ENCODE results near the gene PCSK4. TPM values are rescaled to one million over a fixed set of nuclear protein-coding genes. Genes with fewer than 3 reads are reported as not detected.

The PCSK4 gene
- total and polyA plus RNA-seq, 2 of the 13 experiments (the other 11 are each of a cell fraction or from before 2014, with no cell fraction given), result 2.0 to 2.7 TPM

DNA sequence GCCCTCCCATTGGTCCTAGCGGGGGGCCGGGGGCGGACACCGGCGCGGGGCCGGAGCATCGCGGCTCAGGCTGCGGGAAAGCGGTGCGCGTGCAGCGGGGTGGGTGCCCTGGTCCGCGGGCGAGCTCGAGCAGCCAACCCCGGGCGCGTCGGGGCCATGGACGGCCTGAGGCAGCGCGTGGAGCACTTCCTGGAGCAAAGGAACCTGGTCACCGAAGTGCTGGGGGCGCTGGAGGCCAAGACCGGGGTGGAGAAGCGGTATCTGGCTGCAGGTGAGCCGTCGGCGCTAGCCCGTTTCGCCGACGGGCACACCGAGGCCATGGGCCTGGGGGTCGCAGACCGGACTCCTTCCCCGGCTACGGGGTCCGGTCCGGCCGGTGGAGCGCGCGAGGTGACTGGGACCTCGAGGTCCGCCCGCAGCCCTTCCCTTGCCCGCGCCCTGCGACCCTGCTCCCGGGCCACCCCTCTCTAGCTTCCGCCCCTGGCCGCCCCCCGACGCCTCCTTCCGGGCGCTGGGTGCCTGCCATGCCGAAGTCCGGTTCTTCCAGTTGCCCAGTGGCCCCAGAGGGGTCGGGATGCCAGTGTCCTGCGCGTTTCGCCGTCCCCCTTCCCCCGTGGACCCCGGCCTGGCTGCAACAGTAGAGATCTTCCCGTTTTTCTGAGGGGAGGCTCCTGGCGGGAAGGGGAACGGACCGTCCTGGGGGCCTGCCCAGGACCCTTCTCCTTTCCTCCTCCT lies 1.1 kb upstream of the PCSK4 start, which contains the start of gene REEP6 (continued):
- TF ChIP-seq RELA (CRISPR knock-in tag; IDR thresholded peaks at IDR 0.05) (no peak), TARDBP (CRISPR knock-in tag; IDR thresholded peaks at IDR 0.05) (no peak), ZNF331 (CRISPR knock-in tag; IDR thresholded peaks at IDR 0.05) (peak; percentile 28; the same call in 1 of the 2 replicates), ASH2L (IDR thresholded peaks at IDR 0.05; ENCODE audit: insufficient read length, low read depth, low read length) (no peak), FIP1L1 (IDR thresholded peaks at IDR 0.05; ENCODE audit: borderline replicate concordance, insufficient read depth, low read depth, low read length) (no peak), ARHGAP35 (CRISPR knock-in tag; IDR thresholded peaks at IDR 0.05; ENCODE audit: borderline replicate concordance) (no peak), ZNF468 (CRISPR knock-in tag; IDR thresholded peaks at IDR 0.05) (no peak), NR2F2 (IDR thresholded peaks at IDR 0.05; ENCODE audit: borderline replicate concordance, low read depth) (no peak), ZNF850 (CRISPR knock-in tag; conservative IDR thresholded peaks at IDR 0.05) (0 out of 2 replicates have a peak, but pooled peaks have one; percentile 23), FOXM1 (CRISPR knock-in tag; IDR thresholded peaks at IDR 0.05) (no peak), EED (CRISPR knock-in tag; IDR thresholded peaks at IDR 0.05) (peak; percentile 83; the same call in 1 of the 2 replicates), CAMTA2 (CRISPR knock-in tag; IDR thresholded peaks at IDR 0.05; ENCODE audit: borderline replicate concordance) (peak; percentile 47; the same call in 1 of the 2 replicates), ATF7 (IDR thresholded peaks at IDR 0.05) (no peak), ATF7 (CRISPR knock-in tag; IDR thresholded peaks at IDR 0.05) (no peak), HNRNPH1 (optimal IDR thresholded peaks at IDR 0.05; ENCODE audit: low read depth, low read length) (no peak), MED13 (CRISPR knock-in tag; IDR thresholded peaks at IDR 0.05) (peak; percentile 53; the same call in 1 of the 2 replicates), ZSCAN12 (CRISPR knock-in tag; IDR thresholded peaks at IDR 0.05) (peak; percentile 86; the same call in 1 of the 2 replicates), PHB2 (IDR thresholded peaks at IDR 0.05; ENCODE audit: partially characterized antibody) (no peak), AKAP8 (CRISPR knock-in tag; IDR thresholded peaks at IDR 0.05) (no peak), HOXA3 (CRISPR knock-in tag; IDR thresholded peaks at IDR 0.05) (peak; percentile 68)
- TF ChIP-seq, protein P1, sequence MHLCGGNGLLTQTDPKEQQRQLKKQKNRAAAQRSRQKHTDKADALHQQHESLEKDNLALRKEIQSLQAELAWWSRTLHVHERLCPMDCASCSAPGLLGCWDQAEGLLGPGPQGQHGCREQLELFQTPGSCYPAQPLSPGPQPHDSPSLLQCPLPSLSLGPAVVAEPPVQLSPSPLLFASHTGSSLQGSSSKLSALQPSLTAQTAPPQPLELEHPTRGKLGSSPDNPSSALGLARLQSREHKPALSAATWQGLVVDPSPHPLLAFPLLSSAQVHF (CRISPR knock-in tag; IDR thresholded peaks at IDR 0.05), result 0 out of 2 replicates have a peak, but pooled peaks have one; percentile 55
- TF ChIP-seq, protein P2, sequence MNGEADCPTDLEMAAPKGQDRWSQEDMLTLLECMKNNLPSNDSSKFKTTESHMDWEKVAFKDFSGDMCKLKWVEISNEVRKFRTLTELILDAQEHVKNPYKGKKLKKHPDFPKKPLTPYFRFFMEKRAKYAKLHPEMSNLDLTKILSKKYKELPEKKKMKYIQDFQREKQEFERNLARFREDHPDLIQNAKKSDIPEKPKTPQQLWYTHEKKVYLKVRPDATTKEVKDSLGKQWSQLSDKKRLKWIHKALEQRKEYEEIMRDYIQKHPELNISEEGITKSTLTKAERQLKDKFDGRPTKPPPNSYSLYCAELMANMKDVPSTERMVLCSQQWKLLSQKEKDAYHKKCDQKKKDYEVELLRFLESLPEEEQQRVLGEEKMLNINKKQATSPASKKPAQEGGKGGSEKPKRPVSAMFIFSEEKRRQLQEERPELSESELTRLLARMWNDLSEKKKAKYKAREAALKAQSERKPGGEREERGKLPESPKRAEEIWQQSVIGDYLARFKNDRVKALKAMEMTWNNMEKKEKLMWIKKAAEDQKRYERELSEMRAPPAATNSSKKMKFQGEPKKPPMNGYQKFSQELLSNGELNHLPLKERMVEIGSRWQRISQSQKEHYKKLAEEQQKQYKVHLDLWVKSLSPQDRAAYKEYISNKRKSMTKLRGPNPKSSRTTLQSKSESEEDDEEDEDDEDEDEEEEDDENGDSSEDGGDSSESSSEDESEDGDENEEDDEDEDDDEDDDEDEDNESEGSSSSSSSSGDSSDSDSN (CRISPR knock-in tag; IDR thresholded peaks at IDR 0.05), result peak; percentile 80
- TF ChIP-seq, protein P3, sequence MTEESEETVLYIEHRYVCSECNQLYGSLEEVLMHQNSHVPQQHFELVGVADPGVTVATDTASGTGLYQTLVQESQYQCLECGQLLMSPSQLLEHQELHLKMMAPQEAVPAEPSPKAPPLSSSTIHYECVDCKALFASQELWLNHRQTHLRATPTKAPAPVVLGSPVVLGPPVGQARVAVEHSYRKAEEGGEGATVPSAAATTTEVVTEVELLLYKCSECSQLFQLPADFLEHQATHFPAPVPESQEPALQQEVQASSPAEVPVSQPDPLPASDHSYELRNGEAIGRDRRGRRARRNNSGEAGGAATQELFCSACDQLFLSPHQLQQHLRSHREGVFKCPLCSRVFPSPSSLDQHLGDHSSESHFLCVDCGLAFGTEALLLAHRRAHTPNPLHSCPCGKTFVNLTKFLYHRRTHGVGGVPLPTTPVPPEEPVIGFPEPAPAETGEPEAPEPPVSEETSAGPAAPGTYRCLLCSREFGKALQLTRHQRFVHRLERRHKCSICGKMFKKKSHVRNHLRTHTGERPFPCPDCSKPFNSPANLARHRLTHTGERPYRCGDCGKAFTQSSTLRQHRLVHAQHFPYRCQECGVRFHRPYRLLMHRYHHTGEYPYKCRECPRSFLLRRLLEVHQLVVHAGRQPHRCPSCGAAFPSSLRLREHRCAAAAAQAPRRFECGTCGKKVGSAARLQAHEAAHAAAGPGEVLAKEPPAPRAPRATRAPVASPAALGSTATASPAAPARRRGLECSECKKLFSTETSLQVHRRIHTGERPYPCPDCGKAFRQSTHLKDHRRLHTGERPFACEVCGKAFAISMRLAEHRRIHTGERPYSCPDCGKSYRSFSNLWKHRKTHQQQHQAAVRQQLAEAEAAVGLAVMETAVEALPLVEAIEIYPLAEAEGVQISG (CRISPR knock-in tag; IDR thresholded peaks at IDR 0.05), result peak; percentile 75
- TF ChIP-seq, protein P4, sequence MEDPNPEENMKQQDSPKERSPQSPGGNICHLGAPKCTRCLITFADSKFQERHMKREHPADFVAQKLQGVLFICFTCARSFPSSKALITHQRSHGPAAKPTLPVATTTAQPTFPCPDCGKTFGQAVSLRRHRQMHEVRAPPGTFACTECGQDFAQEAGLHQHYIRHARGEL (CRISPR knock-in tag; IDR thresholded peaks at IDR 0.05), result no peak
- TF ChIP-seq, protein P5, sequence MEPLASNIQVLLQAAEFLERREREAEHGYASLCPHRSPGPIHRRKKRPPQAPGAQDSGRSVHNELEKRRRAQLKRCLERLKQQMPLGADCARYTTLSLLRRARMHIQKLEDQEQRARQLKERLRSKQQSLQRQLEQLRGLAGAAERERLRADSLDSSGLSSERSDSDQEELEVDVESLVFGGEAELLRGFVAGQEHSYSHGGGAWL (CRISPR knock-in tag; IDR thresholded peaks at IDR 0.05), result peak; percentile 61

Measured in HepG2 (cell line).